Activated CD4-positive, CD25-positive, alpha-beta regulatory T cell treated with anti-CD3 and anti-CD28 coated beads, Interleukin-2, amount 50 U/mL, for 16 hours (primary cell): ENCODE measurements around the gene PNPLA7.
"Not testable (repeated sequence)": the region's sequence is repeated elsewhere in the genome, so short reads cannot be mapped to it uniquely, and the experiment has no call there.

ENCODE experiments used
- DNase-seq: peaks from one replicate; pipeline ENCODE4 v3.0.0-alpha.2; 2020; ENCODE audit warnings: low read depth, low spot score

Gene PNPLA7

GRCh38 chr9:137422604-137423513 lies 127.3 kb downstream of the PNPLA7 start, which contains the start of the genes EXD3 and NOXA1:
EXD3 (minus strand) TSS chr9:137423162; CDS start chr9:137395357, 27,805 bp downstream.
NOXA1 (plus strand) TSS chr9:137423393; CDS start chr9:137423530, 137 bp downstream.
- DNase-seq, result peak; percentile 90

GRCh38 chr9:137421838-137422603 lies 128.2 kb downstream of the PNPLA7 start:
- DNase-seq, result no peak

GRCh38 chr9:137417161-137418021 lies 132.8 kb downstream of the PNPLA7 start:
- no peak for DNase-seq

- no peak for DNase-seq
These were observed 133.5 kb downstream of the PNPLA7 start for GRCh38 chr9:137416563-137417151.

GRCh38 chr9:137416006-137416562 lies 134.1 kb downstream of the PNPLA7 start:
- DNase-seq, result no peak

GRCh38 chr9:137415451-137415850 lies 134.8 kb downstream of the PNPLA7 start:
- DNase-seq, result no peak

GRCh38 chr9:137412431-137412830 lies 137.8 kb downstream of the PNPLA7 start:
- DNase-seq, result no peak

- DNase-seq, result no peak
These were observed 138.4 kb downstream of the PNPLA7 start for GRCh38 chr9:137411645-137412380.

GRCh38 chr9:137411260-137411644 lies 138.9 kb downstream of the PNPLA7 start:
- no peak for DNase-seq

- DNase-seq, result no peak
These were observed 139.3 kb downstream of the PNPLA7 start for GRCh38 chr9:137410891-137411249.

GRCh38 chr9:137410236-137410890 lies 139.8 kb downstream of the PNPLA7 start:
- DNase-seq, result not testable (repeated sequence)
